Transverse colon (tissue), 4 donors: Measurements from ENCODE around the gene RNF38.

Experiments used
- POLR2AphosphoS5 ChIP-seq, 3 donors: sonication (generic); formaldehyde crosslinking; IDR thresholded peaks; one replicate each; pipeline ENCODE4 v1.6.1; 2016; ENCODE audit warnings: antibody characterized with exemption in 3 of 3
- TF ChIP-seq, protein P1 (sequence below), 5 experiments: fragments of 200-600 bp in 3 of 5; fragments of 450-650 bp in 2 of 5; sonication (generic) in 3 of 5; IDR thresholded peaks; 1 replicate in 2 of 5; 2 replicates in 3 of 5; pipeline ENCODE4 v1.5.1; 2016 to 2017; ENCODE audit warnings: antibody characterized with exemption in 5 of 5, inconsistent platforms in 3 of 5, mild to moderate bottlenecking in 2 of 5, moderate library complexity in 1 of 5

DNA sequence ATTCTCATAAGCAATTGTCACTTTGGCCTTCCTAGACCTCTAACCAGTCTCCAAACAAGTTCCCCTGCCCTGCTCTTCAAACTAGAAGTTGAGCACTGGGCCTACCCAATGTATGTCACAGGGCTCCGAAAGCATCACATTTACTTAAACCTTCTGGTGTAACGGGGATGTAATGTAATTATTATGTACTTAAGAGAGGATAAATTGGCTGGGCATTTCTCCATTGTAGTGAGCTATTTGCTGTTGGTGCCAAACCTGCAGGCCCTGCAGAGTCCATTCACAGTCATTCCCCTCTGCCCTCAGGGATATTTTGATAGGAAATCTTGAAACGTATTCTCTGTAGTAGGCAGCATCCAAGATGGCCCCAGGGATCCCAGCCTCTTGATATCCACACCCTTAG is 77.6 kb downstream of the RNF38 start:
- TF ChIP-seq, protein P1, sequence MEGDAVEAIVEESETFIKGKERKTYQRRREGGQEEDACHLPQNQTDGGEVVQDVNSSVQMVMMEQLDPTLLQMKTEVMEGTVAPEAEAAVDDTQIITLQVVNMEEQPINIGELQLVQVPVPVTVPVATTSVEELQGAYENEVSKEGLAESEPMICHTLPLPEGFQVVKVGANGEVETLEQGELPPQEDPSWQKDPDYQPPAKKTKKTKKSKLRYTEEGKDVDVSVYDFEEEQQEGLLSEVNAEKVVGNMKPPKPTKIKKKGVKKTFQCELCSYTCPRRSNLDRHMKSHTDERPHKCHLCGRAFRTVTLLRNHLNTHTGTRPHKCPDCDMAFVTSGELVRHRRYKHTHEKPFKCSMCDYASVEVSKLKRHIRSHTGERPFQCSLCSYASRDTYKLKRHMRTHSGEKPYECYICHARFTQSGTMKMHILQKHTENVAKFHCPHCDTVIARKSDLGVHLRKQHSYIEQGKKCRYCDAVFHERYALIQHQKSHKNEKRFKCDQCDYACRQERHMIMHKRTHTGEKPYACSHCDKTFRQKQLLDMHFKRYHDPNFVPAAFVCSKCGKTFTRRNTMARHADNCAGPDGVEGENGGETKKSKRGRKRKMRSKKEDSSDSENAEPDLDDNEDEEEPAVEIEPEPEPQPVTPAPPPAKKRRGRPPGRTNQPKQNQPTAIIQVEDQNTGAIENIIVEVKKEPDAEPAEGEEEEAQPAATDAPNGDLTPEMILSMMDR (IDR thresholded peaks at IDR 0.05): no peak
- TF ChIP-seq POLR2AphosphoS5 (IDR thresholded peaks at IDR 0.05): no peak
